Astrocyte of the cerebellum (primary cell): ENCODE data around the gene DCC.

Experiments
- DNase-seq: peaks from one replicate; pipeline ENCODE4 v3.0.0-alpha.2; 2011; ENCODE audit warnings: low read depth
- H3K4me3 ChIP-seq: 2 replicates; pipeline ENCODE4 v1.5.1; 2011; ENCODE audit warnings: mild to moderate bottlenecking, low read depth, low read length, moderate library complexity
- in situ Hi-C: cut with HindIII; loops from 2 replicates; pipeline ENCODE4 v1.10.0; 2017; ENCODE audit warnings: low sequenced_read_pairs
- TF ChIP-seq, protein P1 (sequence below): IDR thresholded peaks from 2 replicates; pipeline ENCODE4 v1.5.1; 2012; ENCODE audit warnings: low read length, low read depth, moderate library complexity, mild to moderate bottlenecking; ENCODE audit errors: missing control alignments

Gene DCC

DNA sequence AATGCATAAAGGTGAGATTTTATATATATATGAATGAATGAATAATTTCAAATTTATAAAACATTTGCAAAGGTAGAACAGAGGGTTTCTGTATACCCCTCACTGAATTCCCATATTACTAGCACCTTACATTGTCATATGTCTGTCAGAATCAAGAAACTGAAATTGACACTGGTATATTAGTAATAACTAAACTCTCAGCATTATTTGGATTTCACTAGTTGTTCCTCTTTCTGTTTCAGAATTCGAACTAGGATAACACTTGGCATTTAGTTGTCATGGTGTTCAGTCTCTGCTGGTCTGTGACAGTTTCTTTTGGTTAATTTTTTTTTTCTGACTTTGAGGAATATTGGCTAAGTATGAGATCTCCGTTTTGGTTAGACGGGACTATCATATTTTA is 275.9 kb downstream of the DCC start:
- no peak overlapping the region for H3K4me3 ChIP-seq
- no peak for DNase-seq
- TF ChIP-seq, protein P1, sequence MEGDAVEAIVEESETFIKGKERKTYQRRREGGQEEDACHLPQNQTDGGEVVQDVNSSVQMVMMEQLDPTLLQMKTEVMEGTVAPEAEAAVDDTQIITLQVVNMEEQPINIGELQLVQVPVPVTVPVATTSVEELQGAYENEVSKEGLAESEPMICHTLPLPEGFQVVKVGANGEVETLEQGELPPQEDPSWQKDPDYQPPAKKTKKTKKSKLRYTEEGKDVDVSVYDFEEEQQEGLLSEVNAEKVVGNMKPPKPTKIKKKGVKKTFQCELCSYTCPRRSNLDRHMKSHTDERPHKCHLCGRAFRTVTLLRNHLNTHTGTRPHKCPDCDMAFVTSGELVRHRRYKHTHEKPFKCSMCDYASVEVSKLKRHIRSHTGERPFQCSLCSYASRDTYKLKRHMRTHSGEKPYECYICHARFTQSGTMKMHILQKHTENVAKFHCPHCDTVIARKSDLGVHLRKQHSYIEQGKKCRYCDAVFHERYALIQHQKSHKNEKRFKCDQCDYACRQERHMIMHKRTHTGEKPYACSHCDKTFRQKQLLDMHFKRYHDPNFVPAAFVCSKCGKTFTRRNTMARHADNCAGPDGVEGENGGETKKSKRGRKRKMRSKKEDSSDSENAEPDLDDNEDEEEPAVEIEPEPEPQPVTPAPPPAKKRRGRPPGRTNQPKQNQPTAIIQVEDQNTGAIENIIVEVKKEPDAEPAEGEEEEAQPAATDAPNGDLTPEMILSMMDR, result no peak
- in situ Hi-C loops, result no loop called here

- DNase-seq, result no peak
- H3K4me3 ChIP-seq, result no peak overlapping the region
- TF ChIP-seq, protein P1, result no peak
- in situ Hi-C loops, result no loop called here
Observed at GRCh38 chr18:52617931-52618330, 277.9 kb downstream of the DCC start.

GRCh38 chr18:52620926-52621439 is 281.0 kb downstream of the DCC start:
- H3K4me3 ChIP-seq, result no peak overlapping the region
- DNase-seq, result no peak
- TF ChIP-seq, protein P1, result no peak
- in situ Hi-C loops, result no loop called here

- TF ChIP-seq, protein P1, result no peak
- in situ Hi-C loops, result no loop called here
- H3K4me3 ChIP-seq, result no peak overlapping the region
Observed at GRCh38 chr18:52624702-52625101, 284.7 kb downstream of the DCC start.

GRCh38 chr18:52636536-52636935 is 296.5 kb downstream of the DCC start:
- H3K4me3 ChIP-seq, result no peak overlapping the region
- TF ChIP-seq, protein P1, result no peak
- DNase-seq, result no peak
- in situ Hi-C loops, result no loop called here

More at GRCh38 chr18:52624702-52625101, 284.7 kb downstream of the DCC start:
- no peak for DNase-seq

DNA sequence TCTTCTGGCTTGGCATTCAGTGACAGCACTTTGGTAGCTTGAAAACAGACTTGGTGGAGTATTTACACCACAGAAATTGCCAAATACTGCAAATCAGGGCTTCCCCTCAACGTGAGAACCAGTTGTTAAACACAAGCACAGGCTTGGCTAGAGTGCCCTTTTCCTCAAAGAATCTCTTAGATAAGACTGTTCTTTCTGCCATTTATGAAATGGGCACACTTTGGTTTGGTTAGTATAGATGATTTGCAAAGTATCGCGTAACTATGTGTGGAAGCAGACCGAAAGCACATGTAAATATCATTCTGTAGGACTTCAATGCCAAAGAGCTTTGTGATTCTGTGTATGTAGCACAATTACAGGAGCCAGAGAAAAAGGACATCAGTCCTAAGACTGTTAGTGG is 308.2 kb downstream of the DCC start:
- no peak for DNase-seq
- no peak overlapping the region for H3K4me3 ChIP-seq
- in situ Hi-C loops, result no loop called here
- TF ChIP-seq, protein P1, result no peak
